Ovary (tissue), 9 donors: Measurements from ENCODE around the gene RSRC1. TPM values are rescaled to one million over a fixed set of nuclear protein-coding genes. Genes with fewer than 3 reads are reported as not detected.

Experiments used
- DNase-seq, 5 donors: peaks; one replicate each; pipeline ENCODE4 v3.0.0-alpha.2; 2019 to 2020
- H3K27ac ChIP-seq, 2 donors: fragments of 200-600 bp; one replicate each; pipeline versions ENCODE4 v1.5.1 to v1.8.0; 2019 to 2022
- H3K27me3 ChIP-seq: fragments of 200-600 bp; one replicate; pipeline ENCODE4 v1.8.0; 2022
- H3K36me3 ChIP-seq: fragments of 200-600 bp; sonication (generic); one replicate; pipeline ENCODE4 v1.5.1; 2019
- H3K4me1 ChIP-seq: one replicate; pipeline ENCODE4 v1.8.1; 2013; ENCODE audit warnings: mild to moderate bottlenecking, moderate library complexity; ENCODE audit not compliant: insufficient read depth
- H3K4me3 ChIP-seq: fragments of 200-600 bp; sonication (generic); one replicate; pipeline ENCODE4 v1.5.1; 2017
- H3K9me3 ChIP-seq, 2 donors: fragments of 200-600 bp in 1 of 2; sonication (generic) in 1 of 2; one replicate each; pipeline versions ENCODE4 v1.5.1 to v1.8.1; 2013 to 2019; ENCODE audit warnings: mild to moderate bottlenecking in 1 of 2, moderate library complexity in 1 of 2
- EP300 ChIP-seq: sonication (generic); formaldehyde crosslinking; IDR thresholded peaks from one replicate; pipeline ENCODE4 v1.6.1; 2017; ENCODE audit warnings: antibody characterized with exemption
- POLR2A ChIP-seq: fragments of 450-650 bp; IDR thresholded peaks from one replicate; pipeline ENCODE4 v1.6.1; 2017; ENCODE audit warnings: antibody characterized with exemption, mild to moderate bottlenecking, moderate library complexity
- WGBS, 3 donors: extraction: QIAGEN DNeasy Blood & Tissue Kit in 1 of 3; methylation state at CpG; one replicate each; pipeline versions ENCODE4 v1.1.5 to v1.1.7; 2013 to 2017; 5-methylcytosine and 5-hydroxymethylcytosine counted together
- intact Hi-C, 4 donors: fragments of 100-400 bp; cut with DNase I; formaldehyde crosslinking; loops; one replicate each; pipeline versions ENCODE4 v1.11.0 to v1.15.1; 2022 to 2023
- polyA plus RNA-seq, 2 donors: library from polyadenylated mRNA; stranded (reverse); fragments of 200-250 nt in 1 of 2; fragments of 350-450 nt in 1 of 2; fragmentation: Illumina TruSeq in 1 of 2; extraction: RNeasy Lipid Tissue Mini Kit (QIAGEN cat#74804) in 1 of 2; gene quantifications; one replicate each; pipeline ENCODE4 v1.2.3, GENCODE V29; 2013 to 2014
- total RNA-seq, 7 donors: library from RNA; depleted of rRNA in 2 of 7; stranded (reverse); fragments of >200 nt in 2 of 7; fragmentation: NEBNext Ultra II Directional in 3 of 7; extraction: Animal tissue kit (Norgen Biotek cat#: 25700) in 3 of 7; gene quantifications; one replicate each; pipeline versions ENCODE4 v1.1.0 to v1.2.4, GENCODE V29; 2016 to 2023
- TF ChIP-seq, protein P1 (sequence below), 3 donors: fragments of 450-650 bp in 2 of 3; fragments of 200-600 bp in 1 of 3; IDR thresholded peaks; one replicate each; pipeline versions ENCODE4 v1.5.1 to v1.8.0; 2016 to 2022; ENCODE audit warnings: antibody characterized with exemption in 3 of 3, mild to moderate bottlenecking in 1 of 3
- donor health status: DM: no; HTN: no; CAD: no; lungs with moderate emphysema.
- donor health status: DM: no; HTN: no; CAD: no.
- donor health status: Bipolar disorder and iron deficiency.
- donor health status: DM: yes; HTN: yes; CAD: no.
- donor health status: DM: no; HTN: no; CAD: no.
- donor health status: DM: yes; HTN: yes; CAD: no.

RSRC1 gene
- total and polyA plus RNA-seq, 9 donors, result 13.4 to 45.1 (median 31.8) TPM

GRCh38 chr3:158095814-158096704 is 13.8 kb upstream of the RSRC1 start:
- intact Hi-C loops, result no loop called here
- Histone ChIP-seq H3K27me3 (peaks cover 8% of the 10 kb centered on the region), H3K36me3 (no peaks in the 10 kb centered on the region), H3K4me3 (no peak overlapping the region), H3K4me1 (peaks cover 3% of the 10 kb centered on the region), H3K27ac (no peak overlapping the region), H3K9me3 (peaks cover 0 to 12% of the 10 kb centered on the region in 2 donors)
- WGBS, 3 donors, result 16 to 17% (median 17%) methylated on average over 20 of the region's 20 CpGs
- DNase-seq, result no peak
- TF ChIP-seq POLR2A (no peak), EP300 (no peak)
- TF ChIP-seq, protein P1, sequence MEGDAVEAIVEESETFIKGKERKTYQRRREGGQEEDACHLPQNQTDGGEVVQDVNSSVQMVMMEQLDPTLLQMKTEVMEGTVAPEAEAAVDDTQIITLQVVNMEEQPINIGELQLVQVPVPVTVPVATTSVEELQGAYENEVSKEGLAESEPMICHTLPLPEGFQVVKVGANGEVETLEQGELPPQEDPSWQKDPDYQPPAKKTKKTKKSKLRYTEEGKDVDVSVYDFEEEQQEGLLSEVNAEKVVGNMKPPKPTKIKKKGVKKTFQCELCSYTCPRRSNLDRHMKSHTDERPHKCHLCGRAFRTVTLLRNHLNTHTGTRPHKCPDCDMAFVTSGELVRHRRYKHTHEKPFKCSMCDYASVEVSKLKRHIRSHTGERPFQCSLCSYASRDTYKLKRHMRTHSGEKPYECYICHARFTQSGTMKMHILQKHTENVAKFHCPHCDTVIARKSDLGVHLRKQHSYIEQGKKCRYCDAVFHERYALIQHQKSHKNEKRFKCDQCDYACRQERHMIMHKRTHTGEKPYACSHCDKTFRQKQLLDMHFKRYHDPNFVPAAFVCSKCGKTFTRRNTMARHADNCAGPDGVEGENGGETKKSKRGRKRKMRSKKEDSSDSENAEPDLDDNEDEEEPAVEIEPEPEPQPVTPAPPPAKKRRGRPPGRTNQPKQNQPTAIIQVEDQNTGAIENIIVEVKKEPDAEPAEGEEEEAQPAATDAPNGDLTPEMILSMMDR (IDR thresholded peaks at IDR 0.05), result no peak

DNA sequence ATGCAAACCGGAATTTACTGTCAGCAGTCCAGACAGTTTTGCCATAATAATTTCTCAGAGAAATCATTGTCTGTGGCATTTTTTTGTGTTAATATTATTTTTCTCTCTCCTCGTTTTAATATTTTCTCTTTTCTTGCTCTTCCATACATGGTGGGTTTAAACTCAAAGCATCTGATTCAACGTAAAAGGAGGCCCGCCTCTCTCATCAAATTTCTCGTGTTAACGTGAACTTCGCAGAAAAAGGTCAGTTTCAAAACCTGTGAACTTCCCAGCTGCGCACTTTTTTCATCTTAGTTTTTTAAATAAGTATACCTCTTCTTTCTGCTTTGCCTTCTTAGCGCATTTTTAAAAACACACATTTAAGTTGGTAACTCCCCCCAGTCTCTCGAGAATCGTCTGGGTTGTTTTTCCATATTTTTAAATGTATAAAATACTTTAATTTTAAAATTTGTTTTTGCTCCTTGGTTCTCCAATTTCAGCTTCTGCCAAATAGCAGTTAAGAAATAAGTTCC is 12.8 kb upstream of the RSRC1 start:
- no peak overlapping the region for H3K4me3 ChIP-seq
- H3K36me3 ChIP-seq, result no peaks in the 10 kb centered on the region
- H3K27me3 ChIP-seq, result peaks cover 8% of the 10 kb centered on the region
- peaks cover 3% of the 10 kb centered on the region for H3K4me1 ChIP-seq
- H3K27ac ChIP-seq, result no peak overlapping the region
- no peak for DNase-seq
- H3K9me3 ChIP-seq, result peaks cover 0 to 12% of the 10 kb centered on the region in 2 donors
- 21 to 25% (median 23%) methylated on average over 11 of the region's 11 CpGs for WGBS, 3 donors
- TF ChIP-seq POLR2A (no peak), EP300 (no peak)
- TF ChIP-seq, protein P1 (IDR thresholded peaks at IDR 0.05), result no peak
- intact Hi-C loops, result no loop called here

- TF ChIP-seq EP300, result no peak
- TF ChIP-seq, protein P1 (IDR thresholded peaks at IDR 0.05), result no peak
- TF ChIP-seq POLR2A, result no peak
- peak overlapping the region; percentile 8 for H3K4me3 ChIP-seq
- DNase-seq, result peak in 1 of 5 donors; percentile 24
- peaks cover 8% of the 10 kb centered on the region for H3K27me3 ChIP-seq
- no peaks in the 10 kb centered on the region for H3K36me3 ChIP-seq
- intact Hi-C loops, result no loop called here
- whole genome bisulfite sequencing, 3 donors, result 3 to 7% (median 5%) methylated on average over 48 to 60 of the region's 60 CpGs
- H3K27ac ChIP-seq, result no peak overlapping the region
- peaks cover 3% of the 10 kb centered on the region for H3K4me1 ChIP-seq
- H3K9me3 ChIP-seq, result peaks cover 0 to 12% of the 10 kb centered on the region in 2 donors
Observed at GRCh38 chr3:158097593-158098308, 12.1 kb upstream of the RSRC1 start.

DNA sequence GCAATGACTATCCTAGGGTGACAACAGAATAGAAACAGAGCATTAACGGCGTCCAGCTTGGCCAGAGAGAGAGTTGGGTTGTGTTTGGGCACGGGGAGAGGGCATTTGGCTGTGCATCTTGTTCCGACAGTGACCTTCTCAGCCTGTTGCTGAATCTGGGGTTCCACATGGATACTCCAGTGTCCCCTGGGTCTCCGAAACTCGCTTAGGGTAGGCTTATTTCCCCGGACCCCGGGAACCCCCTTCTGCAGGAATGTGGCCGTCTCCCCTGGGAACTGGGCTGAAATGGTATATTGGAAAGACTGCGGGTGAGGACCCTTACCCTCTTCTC is 11.6 kb upstream of the RSRC1 start:
- intact Hi-C loops, result no loop called here

More for the DNA sequence above, 11.6 kb upstream of the RSRC1 start:
- peak overlapping the region; percentile 8 for H3K4me3 ChIP-seq
- peaks cover 0 to 12% of the 10 kb centered on the region in 2 donors for H3K9me3 ChIP-seq
- no peaks in the 10 kb centered on the region for H3K36me3 ChIP-seq
- peaks cover 3% of the 10 kb centered on the region for H3K4me1 ChIP-seq
- TF ChIP-seq, protein P1 (IDR thresholded peaks at IDR 0.05), result no peak
- TF ChIP-seq EP300, result no peak
- TF ChIP-seq POLR2A, result no peak
- no peak overlapping the region for H3K27ac ChIP-seq
- WGBS, 3 donors, result 6 to 15% (median 8%) methylated on average over 10 of the region's 10 CpGs
- peaks cover 10% of the 10 kb centered on the region for H3K27me3 ChIP-seq
- no peak for DNase-seq
